ENCODE data around the gene ATP6V0A4. TPM values are rescaled to one million over a fixed set of nuclear protein-coding genes. Genes with fewer than 3 reads are reported as not detected.

The ATP6V0A4 gene
- total and polyA plus RNA-seq, 2 of the 13 experiments (the other 11 are each of a cell fraction or from before 2014, with no cell fraction given), result 0.24 to 0.25 TPM

GRCh38 chr7:138796038-138796615 lies 1.9 kb downstream of the ATP6V0A4 start (continued):
- no peak for TF ChIP-seq ARID3A (IDR thresholded peaks at IDR 0.05; ENCODE audit: low read depth, low read length)
- no peak for TF ChIP-seq GATAD1 (CRISPR knock-in tag; IDR thresholded peaks at IDR 0.05)
- TF ChIP-seq MAX (IDR thresholded peaks at IDR 0.05), result no peak
- no peak for TF ChIP-seq TOPORS (CRISPR knock-in tag; IDR thresholded peaks at IDR 0.05)
- TF ChIP-seq ZNF331 (CRISPR knock-in tag; IDR thresholded peaks at IDR 0.05), result no peak
- 0 out of 2 replicates have a peak, but pooled peaks have one; percentile 27 for TF ChIP-seq IRF9 (CRISPR knock-in tag; IDR thresholded peaks at IDR 0.05; ENCODE audit: borderline replicate concordance)
- no peak for TF ChIP-seq HIVEP1 (CRISPR knock-in tag; IDR thresholded peaks at IDR 0.05)
- no peak for TF ChIP-seq REST (IDR thresholded peaks at IDR 0.05; ENCODE audit: borderline replicate concordance in 1 of 2, low read depth in 1 of 2, low read length in 2 of 2)
- TF ChIP-seq MLX (CRISPR knock-in tag; IDR thresholded peaks at IDR 0.05), result no peak
- TF ChIP-seq ZMAT5 (CRISPR knock-in tag; IDR thresholded peaks at IDR 0.05; ENCODE audit: borderline replicate concordance, low read depth), result no peak
- 0 out of 2 replicates have a peak, but pooled peaks have one; percentile 46 for TF ChIP-seq FOXO4 (CRISPR knock-in tag; conservative IDR thresholded peaks at IDR 0.05)

Data from HepG2 (cell line).